MCF 10A (cell line): ENCODE measurements around the gene XIRP1. TPM values are rescaled to one million over a fixed set of nuclear protein-coding genes. Genes with fewer than 3 reads are reported as not detected.

Experiments
- BruUV-seq: library from RNA; stranded (reverse); fragments of 400-500 nt; replicated peaks from 2 replicates; lab custom pipeline; 2021; lab: Mats Ljungman, UMichigan
- CTCF ChIA-PET: fragments of 300-600 bp; sonication (Branson Sonifier 250); formaldehyde crosslinking; extraction: SDS; loops from one replicate; lab custom pipeline; 2021; ENCODE audit warnings: antibody characterized with exemption, inconsistent platforms; lab: Yijun Ruan, JAX
- POLR2A ChIA-PET: fragments of 300-600, 350-650 bp; sonication (Branson Sonifier 250); formaldehyde crosslinking; extraction: SDS; loops from one replicate; lab custom pipeline; 2020; ENCODE audit warnings: antibody characterized with exemption, inconsistent platforms; lab: Yijun Ruan, JAX
- DNase-seq: peaks from one replicate; pipeline ENCODE4 v3.0.0-alpha.2; 2018; ENCODE audit not compliant: unreplicated experiment
- H3K27ac Mint-ChIP-seq: one replicate; pipeline ENCODE4 v1.8.0; 2022; ENCODE audit warnings: mild to moderate bottlenecking, low read depth, mixed read lengths; ENCODE audit not compliant: unreplicated experiment
- H3K27me3 Mint-ChIP-seq: one replicate; pipeline ENCODE4 v1.8.0; 2022; ENCODE audit warnings: mixed read lengths; ENCODE audit not compliant: insufficient read depth, unreplicated experiment
- H3K36me3 Mint-ChIP-seq: one replicate; pipeline ENCODE4 v1.8.0; 2022; ENCODE audit warnings: mild to moderate bottlenecking, moderate library complexity, mixed read lengths; ENCODE audit not compliant: insufficient read depth, unreplicated experiment
- H3K4me1 Mint-ChIP-seq: one replicate; pipeline ENCODE4 v1.8.0; 2022; ENCODE audit warnings: mixed read lengths; ENCODE audit not compliant: insufficient read depth, unreplicated experiment
- H3K4me3 Mint-ChIP-seq: one replicate; pipeline ENCODE4 v1.8.0; 2022; ENCODE audit warnings: mild to moderate bottlenecking, moderate library complexity, mixed read lengths; ENCODE audit not compliant: unreplicated experiment
- H3K9me3 Mint-ChIP-seq: one replicate; pipeline ENCODE4 v1.8.0; 2022; ENCODE audit warnings: mixed read lengths; ENCODE audit not compliant: unreplicated experiment
- CTCF ChIP-seq: fragments of 200-600 bp; IDR thresholded peaks from one replicate; pipeline ENCODE4 v1.8.0; 2022; ENCODE audit warnings: antibody characterized with exemption, mild to moderate bottlenecking; ENCODE audit not compliant: unreplicated experiment
- intact Hi-C: fragments of 100-400 bp; cut with micrococcal nuclease; formaldehyde crosslinking; loops from 2 replicates; pipeline ENCODE4 v1.14.1; 2022
- total RNA-seq: library from RNA; stranded (reverse); gene quantifications from 2 replicates; pipeline ENCODE4 v1.2.3, GENCODE V29; 2022

The XIRP1 gene
- total RNA-seq, 1 experiment from 2014 or later: not detected

GRCh38 chr3:39150148-39150802 is 42.1 kb downstream of the XIRP1 start:
- intact Hi-C loops: no loop called here
- no peaks in the 10 kb centered on the region for H3K9me3 Mint-ChIP-seq
- H3K4me1 Mint-ChIP-seq: peaks cover 73% of the 10 kb centered on the region
- H3K4me3 Mint-ChIP-seq: peak overlapping the region; percentile 97
- no peaks in the 10 kb centered on the region for H3K27me3 Mint-ChIP-seq
- peaks cover 17% of the 10 kb centered on the region for H3K36me3 Mint-ChIP-seq
- CTCF ChIA-PET: interaction anchor here (0.6 to 3.3 kb wide), 12 partner anchors 11 to 721 kb away, joined by 3 to 12 read pairs (median 4); no protein-coding TSS in a partner anchor
- no TSS peak for BruUV-seq
- peak overlapping the region; percentile 97 for H3K27ac Mint-ChIP-seq
- no peak for TF ChIP-seq CTCF
- no peak for DNase-seq
- POLR2A ChIA-PET: interaction anchor here (0.7 to 1.4 kb wide), 4 partner anchors 16 to 1382 kb away, joined by 3 to 5 read pairs (median 3); no protein-coding TSS in a partner anchor

GRCh38 chr3:39149498-39150147 is 42.8 kb downstream of the XIRP1 start:
- Mint-ChIP-seq H3K4me1 (peaks cover 72% of the 10 kb centered on the region), H3K36me3 (peaks cover 24% of the 10 kb centered on the region), H3K27ac (peak overlapping the region; percentile 97), H3K9me3 (no peaks in the 10 kb centered on the region), H3K27me3 (no peaks in the 10 kb centered on the region), H3K4me3 (peak overlapping the region; percentile 97)
- DNase-seq: no peak
- no peak for TF ChIP-seq CTCF
- no TSS peak for BruUV-seq
- POLR2A ChIA-PET: interaction anchor here (0.6 to 1.4 kb wide), 3 partner anchors 16 to 52 kb away, joined by 3 to 5 read pairs (median 3); no protein-coding TSS in a partner anchor
- CTCF ChIA-PET: interaction anchor here (0.6 to 3.3 kb wide), 13 partner anchors 18 to 722 kb away, joined by 3 to 12 read pairs (median 4); no protein-coding TSS in a partner anchor
- intact Hi-C loops: no loop called here

- POLR2A ChIA-PET: interaction anchor here (0.6 kb wide), 1 partner anchor 23 kb away, joined by 3 read pairs; no protein-coding TSS in a partner anchor
Measured at GRCh38 chr3:39149059-39149455, 43.3 kb downstream of the XIRP1 start.

More at GRCh38 chr3:39149059-39149455, 43.3 kb downstream of the XIRP1 start:
- Mint-ChIP-seq H3K4me1 (peaks cover 68% of the 10 kb centered on the region), H3K9me3 (no peaks in the 10 kb centered on the region), H3K27me3 (no peaks in the 10 kb centered on the region), H3K27ac (peak overlapping the region; percentile 66), H3K36me3 (peaks cover 29% of the 10 kb centered on the region), H3K4me3 (peak overlapping the region; percentile 7)
- no peak for TF ChIP-seq CTCF
- no TSS peak for BruUV-seq
- CTCF ChIA-PET: interaction anchor here (1.0 to 3.3 kb wide), 5 partner anchors 22 to 143 kb away, joined by 3 to 12 read pairs (median 7); no protein-coding TSS in a partner anchor
- no peak for DNase-seq
- intact Hi-C loops: no loop called here
